Activated T-cell treated with anti-CD3 and anti-CD28 coated beads, Interleukin-2, amount 50 U/mL, for 1 hour (primary cell): ENCODE results near the gene VPS52.
"Not testable (repeated sequence)": the region's sequence is repeated elsewhere in the genome, so short reads cannot be mapped to it uniquely, and the experiment has no call there.

Experiments
- DNase-seq: peaks from one replicate; pipeline ENCODE4 v3.0.0-alpha.2; 2020

VPS52 gene

GRCh38 chr6:33279971-33280511 is 8.4 kb upstream of the VPS52 start:
- DNase-seq, result peak; percentile 36

- DNase-seq, result no peak
These were observed 7.6 kb upstream of the VPS52 start for GRCh38 chr6:33279257-33279695.

- no peak for DNase-seq
These were observed 7.1 kb upstream of the VPS52 start for GRCh38 chr6:33278810-33279209.

GRCh38 chr6:33278392-33278741 is 6.7 kb upstream of the VPS52 start:
- DNase-seq, result no peak

- peak; percentile 39 for DNase-seq
These were observed 6.2 kb upstream of the VPS52 start for GRCh38 chr6:33277663-33278391.

- peak; percentile 74 for DNase-seq
These were observed 5.4 kb upstream of the VPS52 start, which contains the start of gene B3GALT4 for GRCh38 chr6:33276864-33277662. Gene B3GALT4 (plus strand): TSS chr6:33277123. CDS start chr6:33277420, 297 bp downstream.

GRCh38 chr6:33276581-33276863 is 4.8 kb upstream of the VPS52 start:
- no peak for DNase-seq

- DNase-seq, result not testable (repeated sequence)
These were observed 4.3 kb upstream of the VPS52 start for GRCh38 chr6:33275795-33276580.

- no peak for DNase-seq
These were observed 2.5 kb upstream of the VPS52 start for GRCh38 chr6:33273924-33274902.

- no peak for DNase-seq
These were observed 1.6 kb upstream of the VPS52 start for GRCh38 chr6:33273129-33273923.

GRCh38 chr6:33272275-33273128 is 826 bp upstream of the VPS52 start:
- DNase-seq, result no peak

- DNase-seq, result no peak
These were observed 584 bp downstream of the VPS52 start for GRCh38 chr6:33271117-33271467.

- no peak for DNase-seq
These were observed 7.7 kb downstream of the VPS52 start for GRCh38 chr6:33264015-33264414.

- not testable (repeated sequence) for DNase-seq
These were observed 9.2 kb downstream of the VPS52 start for GRCh38 chr6:33262490-33262889.

- no peak for DNase-seq
These were observed 12.6 kb downstream of the VPS52 start for GRCh38 chr6:33259032-33259431.

GRCh38 chr6:33254591-33254990 is 17.1 kb downstream of the VPS52 start:
- no peak for DNase-seq

- DNase-seq, result no peak
These were observed 18.9 kb downstream of the VPS52 start for GRCh38 chr6:33252759-33253158.

GRCh38 chr6:33251395-33252012 is 20.2 kb downstream of the VPS52 start:
- no peak for DNase-seq

- no peak for DNase-seq
These were observed 20.9 kb downstream of the VPS52 start for GRCh38 chr6:33250731-33251130.
